ENCODE measurements around the gene THOP1.

Gene THOP1

GRCh38 chr19:2759965-2760364 is 25.3 kb upstream of the THOP1 start:
- no peaks in the 10 kb centered on the region for H3K4me1 ChIP-seq (ENCODE audit: control insufficient read depth, low read length)
- no peak overlapping the region for H3K27ac ChIP-seq (ENCODE audit: low read depth, low read length)
- TF ChIP-seq CTCF (IDR thresholded peaks at IDR 0.05; ENCODE audit: low read depth, low read length, poor library complexity, severe bottlenecking), result no peak
- TF ChIP-seq EZH2phosphoT487 (IDR thresholded peaks at IDR 0.05; ENCODE audit: borderline replicate concordance, low read length), result no peak
- H3K9me3 ChIP-seq (ENCODE audit: control insufficient read depth, insufficient read depth, low read length), result no peaks in the 10 kb centered on the region
- H3K9me2 ChIP-seq (replicated peaks; ENCODE audit: control insufficient read depth, low read length), result no peaks in the 10 kb centered on the region
- H3K27me3 ChIP-seq (ENCODE audit: control insufficient read depth, low read length), result no peaks in the 10 kb centered on the region
- no peaks in the 10 kb centered on the region for H3F3A ChIP-seq (ENCODE audit: control insufficient read depth, insufficient read depth)
- H3K36me3 ChIP-seq (ENCODE audit: control insufficient read depth, low read length), result peaks cover 79% of the 10 kb centered on the region
- no peak overlapping the region for H3K4me2 ChIP-seq (ENCODE audit: low read length)
- no peaks in the 10 kb centered on the region for H4K20me1 ChIP-seq (ENCODE audit: control insufficient read depth, insufficient read depth, low read depth, low read length)
- no peak overlapping the region for H3K4me3 ChIP-seq (ENCODE audit: low read length)
- no peaks in the 10 kb centered on the region for H3K79me2 ChIP-seq (ENCODE audit: control insufficient read depth, low read length)

- Histone ChIP-seq H3K4me1 (ENCODE audit: control insufficient read depth, low read length) (no peaks in the 10 kb centered on the region), H3K36me3 (ENCODE audit: control insufficient read depth, low read length) (peaks cover 80% of the 10 kb centered on the region), H3K9me2 (replicated peaks; ENCODE audit: control insufficient read depth, low read length) (no peaks in the 10 kb centered on the region), H3K4me2 (ENCODE audit: low read length) (no peak overlapping the region), H3K27ac (ENCODE audit: low read depth, low read length) (no peak overlapping the region), H3K4me3 (ENCODE audit: low read length) (no peak overlapping the region), H3F3A (ENCODE audit: control insufficient read depth, insufficient read depth) (no peaks in the 10 kb centered on the region), H3K27me3 (ENCODE audit: control insufficient read depth, low read length) (no peaks in the 10 kb centered on the region), H4K20me1 (ENCODE audit: control insufficient read depth, insufficient read depth, low read depth, low read length) (no peaks in the 10 kb centered on the region), H3K79me2 (ENCODE audit: control insufficient read depth, low read length) (no peaks in the 10 kb centered on the region), H3K9me3 (ENCODE audit: control insufficient read depth, insufficient read depth, low read length) (no peaks in the 10 kb centered on the region)
- no peak for TF ChIP-seq EZH2phosphoT487 (IDR thresholded peaks at IDR 0.05; ENCODE audit: borderline replicate concordance, low read length)
- TF ChIP-seq CTCF (IDR thresholded peaks at IDR 0.05; ENCODE audit: low read depth, low read length, poor library complexity, severe bottlenecking), result no peak
Observed at GRCh38 chr19:2761309-2761677, 24.0 kb upstream of the THOP1 start.

GRCh38 chr19:2761876-2762782 is 23.2 kb upstream of the THOP1 start:
- no peak overlapping the region for H3K4me3 ChIP-seq (ENCODE audit: low read length)
- H3K4me1 ChIP-seq (ENCODE audit: control insufficient read depth, low read length), result no peaks in the 10 kb centered on the region
- no peaks in the 10 kb centered on the region for H3K27me3 ChIP-seq (ENCODE audit: control insufficient read depth, low read length)
- H3K79me2 ChIP-seq (ENCODE audit: control insufficient read depth, low read length), result no peaks in the 10 kb centered on the region
- H3K36me3 ChIP-seq (ENCODE audit: control insufficient read depth, low read length), result peaks cover 81% of the 10 kb centered on the region
- TF ChIP-seq CTCF (IDR thresholded peaks at IDR 0.05; ENCODE audit: low read depth, low read length, poor library complexity, severe bottlenecking), result no peak
- TF ChIP-seq EZH2phosphoT487 (IDR thresholded peaks at IDR 0.05; ENCODE audit: borderline replicate concordance, low read length), result no peak
- H4K20me1 ChIP-seq (ENCODE audit: control insufficient read depth, insufficient read depth, low read depth, low read length), result no peaks in the 10 kb centered on the region
- no peaks in the 10 kb centered on the region for H3K9me2 ChIP-seq (replicated peaks; ENCODE audit: control insufficient read depth, low read length)
- H3K9me3 ChIP-seq (ENCODE audit: control insufficient read depth, insufficient read depth, low read length), result no peaks in the 10 kb centered on the region
- H3F3A ChIP-seq (ENCODE audit: control insufficient read depth, insufficient read depth), result no peaks in the 10 kb centered on the region
- no peak overlapping the region for H3K27ac ChIP-seq (ENCODE audit: low read depth, low read length)
- no peak overlapping the region for H3K4me2 ChIP-seq (ENCODE audit: low read length)
